DMS53 treated with DMSO at 0.1 percent for 48 hours (cell line): ENCODE measurements around the gene ELP2.
"Not testable (repeated sequence)": the region's sequence is repeated elsewhere in the genome, so short reads cannot be mapped to it uniquely, and the experiment has no call there.

Source experiments
- DNase-seq: peaks from one replicate; lab custom pipeline; 2025; ENCODE audit not compliant: unreplicated experiment; lab: John Stamatoyannopoulos, UW

Gene ELP2

DNA sequence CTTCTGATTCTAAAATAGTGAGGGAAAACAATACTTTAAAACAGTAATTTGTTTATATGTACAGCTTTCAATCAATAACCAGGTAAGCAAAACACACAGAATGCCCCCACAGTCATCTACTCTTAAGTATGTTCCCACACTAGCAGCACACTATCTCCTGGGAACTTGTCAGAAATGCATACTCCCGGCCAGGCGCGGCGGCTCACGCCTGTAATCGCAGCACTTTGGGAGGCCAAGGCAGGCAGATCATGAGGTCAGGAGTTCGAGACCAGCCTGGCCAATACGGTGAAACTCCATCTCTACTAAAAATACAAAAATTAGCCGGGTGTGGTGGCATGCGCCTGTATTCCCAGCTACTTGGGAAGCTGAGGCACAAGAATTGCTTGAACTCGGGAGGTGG lies 12.9 kb upstream of the ELP2 start:
- DNase-seq, result not testable (repeated sequence)

GRCh38 chr18:36120297-36120696 lies 9.4 kb upstream of the ELP2 start:
- DNase-seq, result no peak

DNA sequence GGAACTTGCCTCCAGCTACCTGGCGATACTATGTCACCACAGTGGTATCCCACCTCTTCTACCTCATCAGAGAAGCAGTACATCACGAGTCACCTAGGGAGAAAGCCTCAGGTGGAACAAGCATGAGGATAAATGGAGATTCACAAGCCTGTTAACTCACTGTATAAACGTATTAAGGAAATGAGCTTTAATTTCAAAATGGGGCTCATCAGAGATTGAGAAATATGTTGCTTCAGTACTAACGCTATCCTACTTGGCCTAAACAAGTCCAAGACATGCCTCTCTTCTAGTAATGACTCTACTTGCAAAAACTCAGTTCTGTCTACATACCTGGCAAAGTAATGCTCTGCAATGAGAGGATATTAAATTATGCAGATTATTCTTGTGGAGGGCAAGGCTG lies 4.9 kb upstream of the ELP2 start:
- no peak for DNase-seq

- no peak for DNase-seq
Observed at GRCh38 chr18:36126668-36127067, 3.0 kb upstream of the ELP2 start.

GRCh38 chr18:36127836-36128529 lies 1.7 kb upstream of the ELP2 start:
- no peak for DNase-seq

DNA sequence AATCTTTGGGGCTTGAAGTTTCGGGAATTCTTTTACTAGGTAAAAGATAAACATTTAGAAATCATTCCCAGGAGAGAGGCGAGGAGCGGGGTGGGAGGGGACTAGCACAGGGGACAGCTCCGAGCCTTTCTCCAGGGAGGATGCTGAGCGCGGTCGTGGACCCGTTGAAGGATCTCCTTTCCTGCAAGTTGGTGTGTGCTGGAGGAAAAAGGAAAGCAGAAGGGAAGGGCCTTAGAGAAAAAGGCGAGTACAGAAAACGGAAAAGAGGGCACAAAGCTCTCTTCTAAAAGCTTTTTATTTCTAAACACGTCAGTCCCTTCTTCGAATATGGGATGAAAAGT lies 1.2 kb upstream of the ELP2 start:
- no peak for DNase-seq

DNA sequence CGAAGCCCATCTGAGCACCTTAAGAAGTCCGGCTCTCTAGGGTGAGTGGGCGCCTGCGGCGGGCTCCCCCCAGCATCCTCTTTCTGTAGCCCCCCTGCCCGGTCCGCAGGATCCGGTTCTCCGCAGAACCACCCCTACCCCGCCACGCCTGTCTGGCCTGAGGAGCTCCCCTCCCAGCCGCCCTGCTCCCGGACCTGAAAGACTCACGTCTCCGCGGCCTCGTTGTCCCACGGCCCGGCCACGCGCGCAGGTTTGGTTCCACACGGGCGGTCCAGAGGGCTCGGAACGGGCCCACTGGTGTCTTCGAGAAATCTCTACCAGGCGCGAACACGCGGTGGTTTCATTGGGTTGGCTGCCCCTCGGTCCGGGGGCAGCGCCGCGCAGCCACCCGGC lies 796 bp upstream of the ELP2 start:
- no peak for DNase-seq

DNA sequence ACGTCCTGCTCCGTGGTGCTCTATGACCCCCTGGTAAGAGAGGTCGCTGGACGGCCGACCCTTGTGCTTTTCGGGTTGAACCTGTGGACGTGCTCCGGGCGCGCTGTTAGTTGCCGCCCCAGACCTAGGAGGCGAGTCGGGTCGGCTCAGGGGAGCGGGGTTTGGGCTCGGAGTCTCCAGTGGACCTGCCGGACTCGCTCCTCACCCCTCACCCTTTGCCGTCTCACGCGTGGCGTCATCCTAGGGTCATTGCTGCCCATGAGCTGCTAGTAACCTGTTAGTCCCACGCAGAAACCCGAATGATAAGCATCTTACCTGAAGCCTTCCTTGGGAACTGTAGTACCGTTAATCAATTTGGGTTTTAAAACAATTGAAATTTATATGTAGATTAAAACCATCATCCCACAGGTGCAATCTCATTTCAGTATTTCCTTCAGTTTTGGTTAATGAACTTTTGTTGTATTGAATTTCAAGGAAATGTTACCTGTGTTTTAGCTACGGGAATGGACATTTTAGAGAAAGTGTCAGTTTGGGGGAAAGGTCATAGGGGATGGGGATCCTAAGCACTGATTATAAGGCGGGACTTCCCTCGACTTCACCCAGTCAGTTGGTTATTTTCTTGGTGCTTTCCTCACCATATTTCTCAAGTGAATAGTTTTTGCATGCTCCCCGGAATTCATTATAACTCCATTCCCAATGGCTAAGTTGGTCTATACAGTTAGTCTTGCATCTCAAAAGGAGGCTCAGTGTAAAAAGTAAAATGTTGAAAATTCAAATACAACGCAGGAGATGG lies 536 bp downstream of the ELP2 start:
- DNase-seq, result no peak

- no peak for DNase-seq
Observed at GRCh38 chr18:36130883-36131653, 1.4 kb downstream of the ELP2 start.

GRCh38 chr18:36131692-36132483 lies 2.2 kb downstream of the ELP2 start:
- no peak for DNase-seq

GRCh38 chr18:36132756-36133155 lies 3.1 kb downstream of the ELP2 start:
- DNase-seq, result no peak

DNA sequence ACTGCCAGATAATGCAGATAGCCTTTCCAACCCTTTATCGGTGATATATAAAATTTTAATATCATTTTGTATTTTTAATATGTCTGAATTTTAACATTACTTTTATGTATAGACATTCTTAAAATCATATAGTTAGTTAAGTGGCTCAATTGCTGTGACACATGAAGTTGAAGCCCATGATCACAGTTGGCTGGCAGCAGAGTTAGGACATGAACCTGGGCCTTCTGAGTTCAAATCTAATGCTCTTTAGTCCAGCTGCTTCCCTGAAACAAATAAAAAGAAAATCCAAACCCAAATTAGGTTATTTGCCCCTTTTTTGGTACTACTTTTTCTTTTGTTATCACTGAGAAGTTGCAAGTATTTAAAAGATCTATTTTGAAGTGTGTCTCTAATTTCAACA lies 5.6 kb downstream of the ELP2 start:
- DNase-seq, result no peak

DNA sequence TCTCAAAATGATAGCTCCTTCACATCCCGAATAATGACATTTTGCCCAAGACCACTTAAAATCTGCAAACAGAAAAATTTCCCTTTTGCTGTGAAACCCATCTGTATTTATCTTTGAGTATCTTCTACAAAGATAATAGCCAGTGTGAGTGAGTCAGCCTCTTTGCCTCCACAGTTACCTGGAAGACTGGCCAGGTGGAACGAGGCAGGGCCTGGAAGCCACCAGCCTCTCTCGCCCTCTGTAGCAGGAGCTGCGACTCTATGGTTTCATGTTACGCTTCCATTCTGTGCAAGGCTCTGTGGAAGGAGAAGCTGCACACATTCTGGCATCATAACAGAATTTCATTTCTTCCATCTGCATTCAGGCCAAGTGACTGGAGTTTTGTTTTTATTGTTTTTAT lies 9.5 kb downstream of the ELP2 start:
- DNase-seq, result peak; percentile 78

DNA sequence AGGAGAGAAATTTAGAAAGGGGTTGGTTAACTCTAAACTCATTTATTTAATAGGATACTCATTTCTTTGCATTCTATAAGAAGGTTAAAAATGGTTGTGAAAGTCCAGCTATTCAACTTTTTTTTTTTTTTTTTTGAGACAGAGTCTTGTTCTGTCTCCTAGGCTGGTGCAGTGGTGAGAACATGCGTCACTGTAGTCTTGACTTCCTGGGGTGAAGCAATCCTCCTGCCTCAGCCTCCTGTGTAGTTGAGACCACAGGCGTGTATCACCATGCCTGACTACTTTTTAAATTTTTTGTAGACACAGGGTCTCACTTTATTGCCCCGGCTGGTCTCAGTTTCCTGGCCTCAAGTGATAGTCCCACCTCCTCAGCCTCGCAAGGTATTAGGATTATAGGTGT lies 11.9 kb downstream of the ELP2 start:
- no peak for DNase-seq

- no peak for DNase-seq
Observed at GRCh38 chr18:36142751-36143150, 13.1 kb downstream of the ELP2 start.

DNA sequence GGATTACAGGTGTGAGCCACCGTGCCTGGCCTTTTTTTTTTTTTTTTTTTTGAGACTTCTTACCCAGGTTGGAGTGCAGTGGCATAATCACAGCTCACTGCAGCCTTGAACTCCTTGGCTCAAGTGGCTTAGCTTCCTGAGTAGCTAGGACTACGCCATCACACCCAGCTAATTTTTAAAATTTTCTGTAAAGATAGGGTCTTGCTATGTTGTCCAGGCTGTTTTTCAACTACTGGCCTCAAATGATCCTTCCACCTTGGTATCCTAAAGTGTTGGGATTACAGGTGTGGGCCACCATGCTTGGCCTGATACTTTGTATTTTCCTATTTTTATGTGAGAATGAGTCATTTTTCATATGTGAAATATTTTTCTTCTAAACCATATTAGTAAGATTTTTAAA lies 13.7 kb downstream of the ELP2 start:
- DNase-seq, result no peak

DNA sequence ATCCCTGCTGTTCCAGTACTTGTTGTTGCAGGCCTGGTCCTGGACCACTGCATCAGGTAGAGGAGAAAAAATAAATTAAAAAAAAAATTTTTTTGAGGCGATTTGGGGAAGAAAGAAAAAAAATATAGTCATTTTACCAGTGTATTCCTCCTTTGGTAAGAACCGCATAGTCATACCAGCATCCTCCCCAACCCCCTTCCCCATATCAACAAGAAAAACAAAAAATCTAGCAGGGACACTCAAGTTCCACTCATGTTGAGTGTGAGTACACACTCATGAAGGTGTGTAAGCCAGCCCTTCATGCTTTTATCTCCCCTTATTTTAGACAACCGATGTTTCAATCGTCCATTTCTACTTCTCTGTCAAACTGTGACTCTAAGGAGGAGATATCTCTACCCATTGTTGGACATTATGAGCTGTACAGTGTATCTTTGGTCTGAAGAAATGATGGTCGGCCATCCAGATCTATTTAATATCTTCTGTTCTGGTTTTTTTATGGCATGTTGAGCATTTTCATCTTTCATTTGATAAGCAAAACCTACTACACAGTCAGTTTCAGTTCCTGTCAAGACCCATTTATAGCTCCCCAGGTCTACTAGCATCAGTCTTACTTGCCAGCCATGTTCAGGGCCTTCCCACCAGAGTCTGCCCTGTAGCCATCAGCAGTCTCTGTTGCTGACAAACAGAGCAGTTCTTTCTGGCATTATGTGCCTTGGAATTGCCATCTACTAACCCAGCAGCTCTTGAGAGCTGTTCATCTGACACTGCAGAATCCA lies 20.0 kb downstream of the ELP2 start:
- DNase-seq, result no peak

DNA sequence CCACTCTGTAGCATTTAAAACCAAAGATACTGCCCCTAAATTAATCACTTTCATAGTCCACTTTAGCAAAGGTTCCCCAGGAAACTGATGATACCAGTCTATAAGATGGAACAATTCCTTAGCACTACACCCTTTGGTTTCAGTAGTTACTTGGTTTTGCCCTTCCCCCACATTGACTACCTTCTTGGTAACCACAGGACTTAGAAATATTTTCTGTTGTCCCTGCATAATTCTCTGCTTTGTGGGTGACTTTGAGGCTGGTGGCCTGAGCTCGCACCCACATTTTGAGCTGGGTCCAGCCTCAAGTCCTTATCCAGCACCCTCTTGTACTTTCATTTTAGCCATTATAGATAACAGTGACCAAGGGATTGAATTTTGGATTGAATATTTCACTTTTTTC lies 23.1 kb downstream of the ELP2 start:
- no peak for DNase-seq

DNA sequence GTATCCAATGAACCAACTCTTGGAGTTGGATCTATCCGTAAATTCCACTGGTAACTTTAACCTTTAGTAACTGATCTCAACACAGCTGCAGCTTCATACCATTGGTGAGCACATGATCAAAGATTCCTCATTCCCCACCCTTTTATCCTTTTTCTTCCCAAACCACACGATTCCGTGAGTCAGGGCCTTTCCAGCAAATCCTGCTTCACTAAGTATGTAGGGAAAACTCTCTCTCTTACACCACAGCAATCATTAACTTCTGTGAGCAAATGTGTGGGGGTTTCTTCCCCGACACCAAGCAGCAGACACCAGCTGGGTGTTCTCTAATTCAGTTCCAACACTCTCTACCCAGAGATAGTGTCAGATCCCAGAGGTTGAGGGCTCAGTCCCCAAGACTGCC lies 23.5 kb downstream of the ELP2 start:
- no peak for DNase-seq

DNA sequence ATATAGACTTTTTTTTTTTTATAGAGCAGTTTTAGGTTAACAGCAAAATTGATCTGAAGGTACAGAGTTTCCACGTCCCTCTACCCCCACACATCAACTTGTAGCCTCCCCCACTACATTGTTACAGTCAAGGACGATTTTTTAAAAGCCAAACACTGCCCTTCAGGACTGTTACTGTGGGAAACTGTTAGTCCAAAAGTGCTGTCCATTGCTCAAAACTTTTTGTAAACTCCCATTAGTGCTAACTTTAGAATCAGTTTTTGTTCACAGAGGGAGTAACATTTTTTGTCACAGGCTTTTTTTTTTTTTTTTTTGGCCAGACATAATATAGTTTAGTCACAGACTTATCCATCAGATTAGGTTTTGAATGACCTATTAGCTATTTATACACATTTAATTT lies 24.1 kb downstream of the ELP2 start:
- no peak for DNase-seq
